Mammary microvascular endothelial cell (primary cell): ENCODE measurements around the gene LHFPL6. TPM values are rescaled to one million over a fixed set of nuclear protein-coding genes. Genes with fewer than 3 reads are reported as not detected.

ENCODE experiments used
- total RNA-seq: library from RNA; depleted of rRNA; stranded (reverse); fragments of >200 nt; gene quantifications from 2 replicates; pipeline ENCODE4 v1.2.3, GENCODE V29; 2015

LHFPL6 gene
- total RNA-seq: 20.5 and 21.5 TPM in 2 replicates

DNA sequence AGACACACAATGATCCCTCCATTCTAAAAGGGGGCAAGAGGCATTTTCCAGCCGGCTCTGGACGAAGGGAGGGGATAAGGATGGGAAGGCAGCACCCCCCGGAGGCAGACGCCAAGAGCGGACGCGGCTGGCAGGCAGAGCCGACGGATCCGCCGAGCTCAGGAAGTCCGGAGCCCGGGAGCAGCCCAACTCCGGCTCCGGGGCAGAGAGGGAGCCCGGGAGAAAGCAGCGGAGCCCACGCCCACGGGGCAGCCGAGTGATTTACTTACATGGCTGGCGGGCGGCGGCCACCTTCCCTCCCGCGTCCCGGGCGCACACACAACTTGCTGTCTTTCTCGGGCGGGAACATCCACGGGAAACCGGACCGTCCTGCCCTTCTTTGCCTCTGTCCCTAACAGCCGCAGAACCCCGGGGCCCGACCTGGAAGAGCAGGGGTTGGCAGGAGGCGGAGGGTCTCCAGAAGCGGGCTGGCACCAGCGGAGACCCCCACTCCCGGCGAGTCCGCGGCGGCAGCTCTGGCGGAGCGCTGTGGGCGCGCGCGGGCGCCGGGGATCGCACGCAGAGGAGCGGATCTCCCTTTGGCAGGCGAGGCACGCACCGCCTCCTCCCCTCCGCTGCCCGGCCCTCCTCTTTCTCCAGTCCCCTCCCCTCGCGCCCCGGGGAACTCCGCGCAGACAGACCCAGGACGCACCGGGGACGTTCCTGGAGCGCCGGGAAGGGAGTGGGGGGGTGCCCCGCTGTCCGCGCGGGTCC is at the start of gene LHFPL6:
Gene LHFPL6, minus strand, starts transcription at position 580 of the 753 bp plus-strand sequence.

Other genes with a start within 250 kb of the LHFPL6 start
- 12.4 and 12.5 TPM in 2 replicates for gene COG6, start 52.5 kb upstream of the LHFPL6 start, total RNA-seq